DND-41 (cell line): ENCODE results near the gene ASXL1.
"Not testable (repeated sequence)": the region's sequence is repeated elsewhere in the genome, so short reads cannot be mapped to it uniquely, and the experiment has no call there.

Experiments used
- ATAC-seq: fragments of 200-7000 bp; cut with Tn5 transposase; 3 replicates; pipeline ENCODE4 v1.9.1; 2021; ENCODE audit warnings: low read depth; ENCODE audit not compliant: insufficient read depth
- DNase-seq: peaks from one replicate; pipeline ENCODE4 v3.0.0-alpha.2; 2020
- H2AFZ ChIP-seq: 2 replicates; pipeline ENCODE4 v1.6.0; 2012; ENCODE audit warnings: low read depth, low read length
- H3K27ac ChIP-seq: 2 replicates; pipeline ENCODE4 v1.5.1; 2012; ENCODE audit warnings: low read length, inconsistent platforms
- H3K27me3 ChIP-seq: fragments of 200-600 bp; sonication (generic); 2 replicates; pipeline ENCODE4 v1.6.0; 2012; ENCODE audit warnings: low read length, mild to moderate bottlenecking, inconsistent platforms; ENCODE audit not compliant: insufficient read depth, poor library complexity
- H3K36me3 ChIP-seq: 2 replicates; pipeline ENCODE4 v1.5.1; 2012; ENCODE audit warnings: low read length, inconsistent platforms; ENCODE audit not compliant: insufficient read depth
- H3K4me1 ChIP-seq: 2 replicates; pipeline ENCODE4 v1.5.1; 2012; ENCODE audit warnings: mild to moderate bottlenecking, low read length; ENCODE audit not compliant: insufficient read depth
- H3K4me2 ChIP-seq: 2 replicates; pipeline ENCODE4 v1.6.0; 2012; ENCODE audit warnings: mild to moderate bottlenecking, moderate library complexity, low read length, inconsistent platforms; ENCODE audit not compliant: insufficient read depth
- H3K4me3 ChIP-seq, 2 experiments: fragments of 200-600 bp in 1 of 2; shearing (Covaris generic) in 1 of 2; 2 replicates each; pipeline ENCODE4 v1.5.1; 2012 to 2016; ENCODE audit warnings: inconsistent platforms in 2 of 2, low read length in 2 of 2, mild to moderate bottlenecking in 2 of 2, low read depth in 1 of 2, moderate library complexity in 1 of 2
- H3K79me2 ChIP-seq: 2 replicates; pipeline ENCODE4 v1.6.0; 2012; ENCODE audit warnings: low read length, inconsistent platforms; ENCODE audit not compliant: insufficient read depth
- H3K9ac ChIP-seq: 2 replicates; pipeline ENCODE4 v1.6.0; 2012; ENCODE audit warnings: low read depth, mild to moderate bottlenecking, inconsistent platforms, low read length, moderate library complexity
- H3K9me3 ChIP-seq: 2 replicates; pipeline ENCODE4 v1.5.1; 2012; ENCODE audit warnings: low read length, moderate library complexity, mild to moderate bottlenecking, inconsistent platforms; ENCODE audit not compliant: insufficient read depth, severe bottlenecking
- H4K20me1 ChIP-seq: 2 replicates; pipeline ENCODE4 v1.6.0; 2012; ENCODE audit warnings: low read length; ENCODE audit not compliant: insufficient read depth
- CTCF ChIP-seq: IDR thresholded peaks from 2 replicates; pipeline ENCODE4 v1.5.1; 2012; ENCODE audit warnings: borderline replicate concordance, low read length, moderate library complexity, mild to moderate bottlenecking; ENCODE audit not compliant: poor library complexity, severe bottlenecking; ENCODE audit errors: extremely low read depth
- EZH2 ChIP-seq: IDR thresholded peaks from 3 replicates; pipeline ENCODE4 v1.6.1; 2012; ENCODE audit warnings: borderline replicate concordance, low read depth, mild to moderate bottlenecking, moderate library complexity, low read length, inconsistent platforms; ENCODE audit not compliant: severe bottlenecking

The ASXL1 gene

GRCh38 chr20:32368323-32368722, 10.2 kb downstream of the ASXL1 start:
- H3K79me2 ChIP-seq: peaks cover 100% of the 10 kb centered on the region
- peaks cover 76% of the 10 kb centered on the region for H4K20me1 ChIP-seq
- no peaks in the 10 kb centered on the region for H3K27me3 ChIP-seq
- TF ChIP-seq CTCF (no peak), EZH2 (no peak)
- DNase-seq (no peak), ATAC-seq (no peak)
- no peak overlapping the region for H3K9ac ChIP-seq
- no peak overlapping the region for H3K4me2 ChIP-seq
- no peaks in the 10 kb centered on the region for H3K9me3 ChIP-seq
- H3K4me1 ChIP-seq: peaks cover 15% of the 10 kb centered on the region
- no peak overlapping the region for H2AFZ ChIP-seq
- peaks cover 82% of the 10 kb centered on the region for H3K36me3 ChIP-seq
- no peak overlapping the region for H3K4me3 ChIP-seq
- no peak overlapping the region for H3K27ac ChIP-seq

GRCh38 chr20:32368925-32369324, 10.8 kb downstream of the ASXL1 start:
- DNase-seq: no peak
- no peak overlapping the region for H3K27ac ChIP-seq

GRCh38 chr20:32370897-32371296, 12.8 kb downstream of the ASXL1 start:
- no peak overlapping the region for H3K4me2 ChIP-seq
- no peak overlapping the region for H3K9ac ChIP-seq
- TF ChIP-seq EZH2 (no peak), CTCF (no peak)
- no peaks in the 10 kb centered on the region for H3K4me1 ChIP-seq
- H3K27ac ChIP-seq: no peak overlapping the region
- H3K4me3 ChIP-seq: no peak overlapping the region
- DNase-seq (no peak), ATAC-seq (0 out of 3 replicates have a peak, but pooled peaks have one; percentile 29)
- no peaks in the 10 kb centered on the region for H3K9me3 ChIP-seq
- no peaks in the 10 kb centered on the region for H3K27me3 ChIP-seq
- H3K79me2 ChIP-seq: peaks cover 99% of the 10 kb centered on the region
- peaks cover 66% of the 10 kb centered on the region for H4K20me1 ChIP-seq
- H2AFZ ChIP-seq: no peak overlapping the region
- peaks cover 96% of the 10 kb centered on the region for H3K36me3 ChIP-seq

More at GRCh38 chr20:32368925-32369324, 10.8 kb downstream of the ASXL1 start:
- H3K9me3 ChIP-seq: no peaks in the 10 kb centered on the region
- no peak for TF ChIP-seq EZH2
- TF ChIP-seq CTCF: no peak
- no peak overlapping the region for H3K9ac ChIP-seq
- peaks cover 99% of the 10 kb centered on the region for H3K79me2 ChIP-seq
- no peak overlapping the region for H3K4me3 ChIP-seq
- H3K4me1 ChIP-seq: peaks cover 9% of the 10 kb centered on the region; the same call in 1 of the 2 replicates
- H3K36me3 ChIP-seq: peaks cover 83% of the 10 kb centered on the region
- no peak overlapping the region for H2AFZ ChIP-seq
- no peak for ATAC-seq
- peaks cover 74% of the 10 kb centered on the region for H4K20me1 ChIP-seq
- H3K4me2 ChIP-seq: no peak overlapping the region
- H3K27me3 ChIP-seq: no peaks in the 10 kb centered on the region

- Histone ChIP-seq H3K36me3 (peaks cover 71% of the 10 kb centered on the region), H3K4me1 (0 out of 2 replicates have a peak, but pooled peaks cover under 1% of the 10 kb centered on the region), H3K27ac (no peak overlapping the region), H3K4me3 (no peak overlapping the region), H3K79me2 (peaks cover 91% of the 10 kb centered on the region), H3K9ac (no peak overlapping the region), H4K20me1 (peaks cover 48% of the 10 kb centered on the region), H3K27me3 (no peaks in the 10 kb centered on the region), H3K9me3 (no peaks in the 10 kb centered on the region), H2AFZ (no peak overlapping the region), H3K4me2 (no peak overlapping the region)
- DNase-seq (no peak), ATAC-seq (no peak)
- TF ChIP-seq EZH2: no peak
- TF ChIP-seq CTCF: no peak
Measured at GRCh38 chr20:32378461-32378860, 20.3 kb downstream of the ASXL1 start.

- not testable (repeated sequence) for H3K4me2 ChIP-seq, H3K4me3 ChIP-seq, DNase-seq, ATAC-seq, H2AFZ ChIP-seq, H3K27ac ChIP-seq, H3K9ac ChIP-seq, H3K27me3 ChIP-seq, H3K9me3 ChIP-seq
- peaks cover 52% of the 10 kb centered on the region for H4K20me1 ChIP-seq
- peaks cover 13% of the 10 kb centered on the region for H3K4me1 ChIP-seq
- peaks cover 92% of the 10 kb centered on the region for H3K79me2 ChIP-seq
- H3K36me3 ChIP-seq: peaks cover 65% of the 10 kb centered on the region
Measured at GRCh38 chr20:32380037-32380436, 21.9 kb downstream of the ASXL1 start.
